ENCODE data around the gene ULK4.

ULK4 gene

DNA sequence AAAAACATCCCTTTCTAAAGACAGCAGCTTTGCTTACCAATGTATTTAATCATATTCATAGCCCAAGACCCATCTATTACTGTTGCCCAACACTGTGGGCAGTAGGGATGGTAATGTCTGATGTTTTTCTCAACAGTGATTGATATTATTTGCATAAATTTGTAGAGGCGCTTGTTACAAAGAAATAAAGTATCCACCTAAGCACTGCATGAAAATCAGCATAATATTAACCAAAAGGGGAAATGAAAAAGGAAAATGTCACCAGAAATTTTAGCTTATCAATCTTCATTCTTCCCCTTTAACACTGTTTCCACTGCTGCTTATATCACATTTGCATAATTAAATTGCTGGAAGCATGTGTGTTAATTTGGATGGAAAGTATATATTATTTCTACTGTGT is 622.1 kb downstream of the ULK4 start:
- no peak for DNase-seq

- no peak for DNase-seq
Observed at GRCh38 chr3:41338276-41338675, 623.6 kb downstream of the ULK4 start.

DNA sequence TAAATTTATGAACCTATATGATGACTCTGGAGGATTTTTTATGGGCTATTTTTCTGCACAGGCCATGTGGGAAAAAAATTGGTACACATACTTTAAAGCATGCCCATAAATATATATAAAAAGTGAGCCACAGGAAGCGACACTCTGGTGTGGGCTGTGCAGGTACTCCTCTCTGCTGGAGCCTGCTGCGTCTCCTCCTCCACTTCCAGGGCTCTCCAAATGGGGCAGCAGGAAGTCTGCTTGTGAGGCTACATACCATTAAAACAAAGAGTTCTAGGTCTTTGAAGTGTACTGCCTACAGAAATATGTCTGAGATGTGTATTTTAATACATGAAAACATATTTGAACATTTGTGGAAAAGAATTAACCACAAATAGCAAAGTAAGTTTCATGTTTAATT is 627.5 kb downstream of the ULK4 start:
- DNase-seq: no peak

GRCh38 chr3:41331041-41331440 is 630.9 kb downstream of the ULK4 start:
- no peak for DNase-seq

- no peak for DNase-seq
Observed at GRCh38 chr3:41330465-41330864, 631.4 kb downstream of the ULK4 start.

DNA sequence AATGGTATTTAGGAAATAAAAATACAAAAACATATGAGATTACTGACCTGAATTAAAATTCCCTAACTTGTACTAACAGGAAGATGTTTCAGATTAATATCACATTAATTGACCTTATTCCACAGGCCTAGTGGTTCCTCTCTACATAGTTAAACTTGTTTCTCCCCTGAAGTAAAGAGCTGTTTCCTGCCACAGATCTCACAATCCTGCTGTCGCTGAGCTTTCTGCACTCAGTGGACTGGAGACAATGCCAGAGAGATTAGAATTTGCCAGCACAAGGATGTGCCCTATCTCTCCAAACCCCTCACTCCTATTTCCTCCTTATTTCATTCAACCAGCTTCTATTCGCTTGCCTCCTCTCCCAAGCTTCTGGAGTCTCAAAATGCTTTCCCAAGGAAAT is 632.0 kb downstream of the ULK4 start:
- no peak for DNase-seq

- DNase-seq: no peak
Observed at GRCh38 chr3:41328926-41329325, 633.0 kb downstream of the ULK4 start.

- no peak for DNase-seq
Observed at GRCh38 chr3:41327718-41328117, 634.2 kb downstream of the ULK4 start.

DNA sequence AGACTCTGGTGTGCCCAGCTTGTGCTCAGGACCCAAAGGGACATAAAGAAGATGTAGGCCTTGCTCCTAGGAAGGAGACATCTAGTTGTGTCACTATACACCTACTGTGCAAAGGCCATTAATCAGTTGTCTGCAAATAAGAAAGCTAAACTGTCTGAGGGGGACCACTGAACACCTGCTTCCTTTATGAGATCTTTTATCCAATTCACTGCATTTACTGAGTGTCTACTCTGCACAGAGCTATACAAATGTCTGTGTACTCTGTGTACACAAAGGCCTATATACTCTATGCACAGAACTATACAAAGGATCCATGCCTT is 637.8 kb downstream of the ULK4 start:
- peak in 1 of 2 experiments; percentile 63 for DNase-seq

DNA sequence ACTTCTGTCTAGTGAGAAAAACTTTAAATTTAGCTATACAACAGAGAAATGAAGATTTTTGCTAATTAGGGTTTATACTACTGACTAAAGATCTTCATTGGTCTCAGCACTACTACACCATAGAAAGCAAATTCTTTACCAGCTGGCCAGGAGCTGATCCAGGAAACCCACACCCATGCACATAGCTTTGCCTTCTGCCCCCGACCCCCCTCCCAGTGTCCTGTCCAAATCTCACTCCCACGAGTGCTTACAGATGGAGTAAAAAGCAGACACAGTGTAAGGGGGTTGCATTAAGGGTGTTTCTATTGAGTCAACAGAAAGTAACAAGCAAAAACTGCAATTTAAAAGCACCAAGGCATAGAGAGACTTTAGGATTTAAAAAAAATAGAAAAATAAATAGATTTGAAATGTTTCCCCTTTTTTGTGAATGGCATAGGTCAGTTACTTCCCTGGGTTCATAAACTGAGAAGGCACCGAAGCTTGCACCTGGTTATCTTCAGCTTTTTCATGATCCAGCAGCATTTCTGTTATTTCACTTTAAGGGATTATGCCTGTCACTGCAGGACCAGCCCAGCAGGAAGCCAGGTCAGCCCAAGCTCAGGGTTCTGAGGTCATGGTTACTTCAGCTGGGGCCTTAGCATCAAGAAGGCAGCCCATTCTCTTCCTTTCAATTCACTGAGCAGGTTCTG is 638.3 kb downstream of the ULK4 start:
- DNase-seq: no peak

GRCh38 chr3:41321642-41321980 is 640.3 kb downstream of the ULK4 start:
- DNase-seq: no peak

DNA sequence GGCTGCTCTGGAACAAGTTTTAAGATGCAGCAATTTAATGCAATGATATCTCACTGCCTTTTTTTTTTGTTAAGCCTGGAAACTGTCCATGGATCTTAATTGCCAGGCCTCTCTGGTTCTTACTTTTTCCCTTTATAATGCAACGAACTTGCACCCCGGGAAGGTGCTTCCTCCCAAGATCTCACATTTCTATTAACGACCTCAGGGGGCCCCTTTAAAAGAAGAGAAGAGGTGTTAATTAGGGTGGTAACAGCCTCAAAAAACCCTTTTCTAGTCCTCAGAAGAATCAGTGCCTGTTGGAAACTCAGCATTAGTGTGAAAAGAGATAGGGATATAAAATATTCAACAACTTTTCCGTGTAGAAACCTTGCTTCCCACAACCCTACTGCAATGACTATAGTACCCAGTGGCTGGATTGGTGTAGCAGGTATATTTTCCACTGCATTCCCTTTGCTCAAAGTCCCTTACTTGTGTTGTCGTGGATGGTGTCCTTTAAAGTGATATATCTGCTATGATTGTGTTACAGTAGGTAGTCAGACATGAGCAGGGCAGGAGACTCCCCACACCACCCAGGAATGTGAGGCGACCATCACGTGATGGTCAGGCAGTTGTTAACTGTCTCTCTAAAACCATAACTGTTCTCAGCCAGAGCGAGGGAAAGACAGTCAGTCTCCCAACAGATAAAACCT is 640.8 kb downstream of the ULK4 start:
- DNase-seq: no peak

GRCh38 chr3:41318520-41318919 is 643.4 kb downstream of the ULK4 start:
- DNase-seq: no peak

GRCh38 chr3:41317718-41318117 is 644.2 kb downstream of the ULK4 start:
- no peak for DNase-seq

DNA sequence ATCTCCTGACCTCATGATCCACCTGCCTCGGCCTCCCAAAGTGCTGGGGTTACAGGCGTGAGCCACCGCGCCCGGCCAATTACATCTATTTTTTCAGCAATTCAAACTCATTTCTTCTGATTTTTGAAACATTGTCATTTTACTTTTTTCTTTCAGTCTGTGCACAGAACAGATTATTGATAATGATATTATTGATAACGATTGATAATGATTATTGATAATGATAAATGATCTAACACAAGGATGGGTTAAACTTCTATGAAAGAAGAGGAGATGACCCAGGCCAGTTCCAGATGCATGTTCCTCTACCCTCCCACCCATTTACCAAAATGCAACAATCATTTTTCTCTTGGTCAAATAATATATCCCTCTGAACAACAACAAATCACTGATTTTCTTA is 644.6 kb downstream of the ULK4 start:
- no peak for DNase-seq

DNA sequence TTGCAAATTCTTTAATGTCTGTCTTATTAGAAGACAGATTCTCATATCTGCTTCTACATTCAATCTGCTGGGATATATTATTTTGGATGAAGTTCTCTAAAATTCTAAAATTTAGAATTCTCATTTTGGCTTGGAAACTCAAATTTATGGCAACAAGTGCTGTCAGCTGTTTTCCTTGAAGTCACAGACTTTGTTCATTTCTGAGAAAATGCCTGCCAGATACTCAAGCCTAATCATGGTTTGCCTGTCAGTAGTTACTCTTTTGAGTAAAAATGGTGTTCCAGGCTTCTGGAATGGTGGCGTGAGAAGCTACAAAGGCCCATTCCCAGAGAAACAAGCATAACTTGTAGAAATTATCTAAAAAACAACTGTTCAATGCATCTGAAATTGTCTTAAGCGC is 646.8 kb downstream of the ULK4 start:
- no peak for DNase-seq

- no peak for DNase-seq
Observed at GRCh38 chr3:41308119-41308518, 653.8 kb downstream of the ULK4 start.

DNA sequence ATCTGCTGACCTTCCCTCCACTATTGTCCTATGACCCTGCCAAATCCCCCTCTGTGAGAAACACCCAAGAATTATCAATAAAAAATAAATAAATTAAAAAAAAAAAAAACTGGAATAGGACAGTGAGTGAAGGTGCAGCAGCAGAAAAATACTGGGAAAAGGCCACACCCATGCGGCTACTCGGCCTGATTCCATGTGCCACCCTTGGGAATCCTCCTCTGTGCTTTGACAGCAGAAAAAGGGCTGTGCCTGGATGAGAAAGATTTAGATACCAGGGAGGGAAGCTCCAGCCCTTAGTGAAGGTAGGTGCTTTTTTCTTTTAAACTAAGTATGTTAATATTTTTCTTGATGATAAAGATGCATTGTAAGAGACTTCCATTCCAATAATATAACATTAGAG is 654.8 kb downstream of the ULK4 start:
- no peak for DNase-seq

DNA sequence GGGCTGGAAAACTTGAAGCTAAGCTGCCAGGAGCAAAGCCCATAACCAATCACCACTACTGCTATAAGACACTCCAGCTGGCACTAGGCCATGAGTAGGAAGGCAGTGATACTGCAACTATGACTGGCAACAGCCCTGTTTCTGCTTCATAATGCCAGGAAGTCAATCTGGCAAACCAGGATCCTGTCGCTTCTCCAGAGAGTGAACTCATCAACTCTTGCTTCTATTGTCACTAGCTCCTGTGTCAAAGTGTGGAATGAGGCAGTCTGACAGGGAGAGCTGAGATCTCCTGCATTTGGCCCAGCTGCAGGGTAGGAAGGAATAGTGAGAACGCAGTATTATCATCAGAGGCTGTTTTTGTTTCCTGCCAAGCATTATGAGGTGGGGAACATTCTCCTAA is 657.3 kb downstream of the ULK4 start:
- peak in 1 of 2 experiments; percentile 1 for DNase-seq

DNA sequence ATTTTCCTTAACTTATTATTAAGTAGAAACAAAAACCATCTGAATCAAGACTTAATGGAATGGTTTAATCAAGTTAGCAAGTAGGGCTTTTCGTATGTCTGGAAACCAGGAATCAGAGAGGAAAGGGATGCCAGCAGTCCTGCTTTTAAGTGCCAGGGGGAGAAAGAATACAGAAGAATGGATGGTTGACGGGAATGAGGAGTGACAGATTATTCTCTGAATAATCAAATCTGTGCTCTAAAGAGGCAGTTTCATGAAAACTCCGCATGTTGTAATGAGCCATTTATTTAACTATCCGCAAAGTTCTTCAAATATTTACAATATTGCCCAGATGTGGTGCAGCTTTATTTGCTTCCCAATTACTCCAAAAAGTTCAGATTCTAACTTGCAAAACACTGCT is 659.6 kb downstream of the ULK4 start:
- DNase-seq: no peak

GRCh38 chr3:41301548-41301947 is 660.4 kb downstream of the ULK4 start:
- DNase-seq: no peak

DNA sequence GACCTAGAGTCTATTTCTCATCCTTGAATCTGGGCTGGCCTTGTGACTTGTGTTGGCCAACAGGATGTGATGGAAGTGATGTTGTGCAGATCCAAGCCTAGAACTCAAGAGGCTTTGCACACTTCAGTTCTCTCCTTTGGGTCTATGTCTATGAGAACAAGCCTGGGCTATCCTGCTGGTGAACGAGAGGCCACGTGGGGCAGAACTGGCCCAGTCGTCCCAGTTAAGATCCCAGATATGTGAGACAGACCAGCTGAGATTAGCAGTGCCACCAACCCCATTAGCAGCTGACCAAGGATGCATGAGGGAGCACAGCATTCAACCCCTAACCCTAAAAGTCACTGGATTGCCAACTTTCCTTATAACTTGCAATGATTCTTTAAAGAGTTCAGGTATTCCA is 662.9 kb downstream of the ULK4 start:
- DNase-seq: no peak

DNA sequence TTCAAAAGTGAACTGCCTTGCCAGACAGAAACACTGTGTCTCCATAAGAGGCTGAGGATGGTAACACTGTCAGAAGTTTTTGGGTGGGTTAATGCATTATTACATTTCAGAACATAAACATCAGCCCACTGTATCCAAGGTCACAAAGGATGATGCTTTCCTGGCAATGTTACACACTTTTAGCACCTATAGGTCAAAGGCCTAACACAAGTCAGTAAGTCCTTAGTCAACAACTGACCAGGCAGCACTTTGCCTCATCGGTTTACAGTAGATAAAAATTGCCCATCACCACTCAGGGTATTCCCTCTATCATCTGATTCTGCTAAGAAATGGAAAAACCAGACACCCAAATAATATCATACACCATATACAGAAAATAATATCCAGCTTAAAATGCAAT is 664.2 kb downstream of the ULK4 start:
- no peak for DNase-seq

GRCh38 chr3:41296556-41296955 is 665.3 kb downstream of the ULK4 start:
- no peak for DNase-seq

GRCh38 chr3:41295740-41296139 is 666.2 kb downstream of the ULK4 start:
- no peak for DNase-seq
